Measurements from ENCODE around the gene TMEM256.
A peak's percentile ranks its signal among the peaks of the same experiment; 100 is the strongest.

TMEM256 gene

GRCh38 chr17:7356756-7357155, 47.1 kb downstream of the TMEM256 start:
- no peak for DNase-seq (ENCODE audit: low read depth in 1 of 2, low spot score in 1 of 2)
- Histone ChIP-seq H3K27me3 (ENCODE audit: insufficient read depth, poor library complexity, severe bottlenecking) (no peaks in the 10 kb centered on the region), H3K27ac (replicated peaks) (no peak overlapping the region), H3K4me3 (replicated peaks; ENCODE audit: insufficient read depth, low read length) (no peak overlapping the region)
- TF ChIP-seq SPI1 (IDR thresholded peaks at IDR 0.05; ENCODE audit: borderline replicate concordance, low read depth) (no peak), REST (IDR thresholded peaks at IDR 0.05; ENCODE audit: insufficient replicate concordance, low read depth) (no peak)

GRCh38 chr17:7356072-7356549, 47.8 kb downstream of the TMEM256 start:
- peak; percentile 65 to 73 for DNase-seq (ENCODE audit: low read depth in 1 of 2, low spot score in 1 of 2)

GRCh38 chr17:7355573-7355972, 48.3 kb downstream of the TMEM256 start:
- no peaks in the 10 kb centered on the region for H3K27me3 ChIP-seq (ENCODE audit: insufficient read depth, poor library complexity, severe bottlenecking)
- no peak overlapping the region for H3K27ac ChIP-seq (replicated peaks)
- no peak for DNase-seq (ENCODE audit: low read depth in 1 of 2, low spot score in 1 of 2)
- no peak for TF ChIP-seq SPI1 (IDR thresholded peaks at IDR 0.05; ENCODE audit: borderline replicate concordance, low read depth)
- no peak overlapping the region for H3K4me3 ChIP-seq (replicated peaks; ENCODE audit: insufficient read depth, low read length)

More at GRCh38 chr17:7356072-7356549, 47.8 kb downstream of the TMEM256 start:
- no peak overlapping the region for H3K4me3 ChIP-seq (replicated peaks; ENCODE audit: insufficient read depth, low read length)
- H3K27me3 ChIP-seq (ENCODE audit: insufficient read depth, poor library complexity, severe bottlenecking), result no peaks in the 10 kb centered on the region
- TF ChIP-seq CTCF (IDR thresholded peaks at IDR 0.05; ENCODE audit: insufficient read depth, low read length) (peak; percentile 62), SPI1 (IDR thresholded peaks at IDR 0.05; ENCODE audit: borderline replicate concordance, low read depth) (no peak)
- H3K27ac ChIP-seq (replicated peaks), result no peak overlapping the region

GRCh38 chr17:7355053-7355452, 48.8 kb downstream of the TMEM256 start, which contains the start of gene TMEM95:
TSS of gene TMEM95 (plus strand) at chr17:7355156. CDS start at chr17:7355205, 49 bp downstream.
- Histone ChIP-seq H3K27me3 (ENCODE audit: insufficient read depth, poor library complexity, severe bottlenecking) (no peaks in the 10 kb centered on the region), H3K4me3 (replicated peaks; ENCODE audit: insufficient read depth, low read length) (no peak within 1 kb of the TSS), H3K27ac (replicated peaks) (no peak within 1 kb of the TSS)
- TF ChIP-seq REST (IDR thresholded peaks at IDR 0.05; ENCODE audit: insufficient replicate concordance, low read depth) (no peak), GABPA (IDR thresholded peaks at IDR 0.05; ENCODE audit: low read depth) (no peak), POLR2AphosphoS5 (IDR thresholded peaks at IDR 0.05; ENCODE audit: low read depth) (no peak), CTCF (IDR thresholded peaks at IDR 0.05; ENCODE audit: insufficient read depth, low read length) (no peak), SPI1 (IDR thresholded peaks at IDR 0.05; ENCODE audit: borderline replicate concordance, low read depth) (no peak)
- no peak for DNase-seq (ENCODE audit: low read depth in 1 of 2, low spot score in 1 of 2)

- no peaks in the 10 kb centered on the region for H3K27me3 ChIP-seq (ENCODE audit: insufficient read depth, poor library complexity, severe bottlenecking)
- no peak overlapping the region for H3K4me3 ChIP-seq (replicated peaks; ENCODE audit: insufficient read depth, low read length)
- TF ChIP-seq REST (IDR thresholded peaks at IDR 0.05; ENCODE audit: insufficient replicate concordance, low read depth) (no peak), POLR2AphosphoS5 (IDR thresholded peaks at IDR 0.05; ENCODE audit: low read depth) (no peak), CTCF (IDR thresholded peaks at IDR 0.05; ENCODE audit: insufficient read depth, low read length) (no peak), GABPA (IDR thresholded peaks at IDR 0.05; ENCODE audit: low read depth) (no peak), SPI1 (IDR thresholded peaks at IDR 0.05; ENCODE audit: borderline replicate concordance, low read depth) (no peak)
- H3K27ac ChIP-seq (replicated peaks), result no peak overlapping the region
- no peak for DNase-seq (ENCODE audit: low read depth in 1 of 2, low spot score in 1 of 2)
Measured at GRCh38 chr17:7354262-7354843, 49.5 kb downstream of the TMEM256 start.
